IMR-90 (cell line): ENCODE results near the gene ACSL1. TPM values are rescaled to one million over a fixed set of nuclear protein-coding genes. Genes with fewer than 3 reads are reported as not detected.
A peak's percentile ranks its signal among the peaks of the same experiment; 100 is the strongest.

Experiments
- ATAC-seq: fragments of 200-7000 bp; cut with Tn5 transposase; 2 replicates; pipeline ENCODE4 v1.9.1; 2020; ENCODE audit warnings: low read depth, mild to moderate bottlenecking, moderate library complexity
- BruUV-seq: library from RNA; stranded (reverse); fragments of 400-500 nt; replicated peaks from 2 replicates; lab custom pipeline; 2021; lab: Mats Ljungman, UMichigan
- CTCF ChIA-PET: fragments of 300-600 bp; formaldehyde crosslinking; extraction: SDS; loops from one replicate; lab custom pipeline; 2021; ENCODE audit warnings: antibody characterized with exemption; lab: Yijun Ruan, JAX
- POLR2A ChIA-PET: fragments of 300-600 bp; sonication (Branson Sonifier 250); formaldehyde crosslinking; loops from one replicate; lab custom pipeline; 2022; ENCODE audit warnings: antibody characterized with exemption; ENCODE audit not compliant: unreplicated experiment; lab: Charles Lee
- DNase-seq: peaks from one replicate; pipeline ENCODE4 v3.0.0; 2013
- H2AFZ ChIP-seq: replicated peaks from 2 replicates; pipeline ENCODE3; 2013; ENCODE audit warnings: low read length, mild to moderate bottlenecking; ENCODE audit not compliant: poor library complexity
- H2AK5ac ChIP-seq: 2 replicates; pipeline ENCODE4 v1.6.1; 2013; ENCODE audit warnings: low read depth, low read length, inconsistent platforms
- H2AK9ac ChIP-seq: replicated peaks from 2 replicates; pipeline ENCODE3; 2013; ENCODE audit warnings: mild to moderate bottlenecking, low read depth, low read length, moderate library complexity; ENCODE audit not compliant: poor library complexity
- H2BK120ac ChIP-seq: 2 replicates; pipeline ENCODE4 v1.6.1; 2013; ENCODE audit warnings: low read depth, low read length, inconsistent platforms
- H2BK15ac ChIP-seq: 3 replicates; pipeline ENCODE4 v1.6.1; 2013; ENCODE audit warnings: low read depth, low read length, inconsistent platforms
- H2BK20ac ChIP-seq: 2 replicates; pipeline ENCODE4 v1.6.1; 2013; ENCODE audit warnings: low read depth, mild to moderate bottlenecking, inconsistent platforms, low read length, moderate library complexity
- H2BK5ac ChIP-seq: 2 replicates; pipeline ENCODE4 v1.6.1; 2013; ENCODE audit warnings: mild to moderate bottlenecking, low read depth, low read length, inconsistent platforms; ENCODE audit not compliant: poor library complexity, severe bottlenecking
- H3K14ac ChIP-seq: replicated peaks from 2 replicates; pipeline ENCODE4 v1.6.1; 2013; ENCODE audit warnings: low read depth, low read length, inconsistent platforms
- H3K18ac ChIP-seq: 2 replicates; pipeline ENCODE4 v1.6.1; 2013; ENCODE audit warnings: low read depth, low read length, control low read depth
- H3K23ac ChIP-seq: 2 replicates; pipeline ENCODE4 v1.6.1; 2013; ENCODE audit warnings: low read depth, low read length, inconsistent platforms
- H3K27ac ChIP-seq: 2 replicates; pipeline ENCODE4 v1.5.1; 2013; ENCODE audit warnings: mild to moderate bottlenecking, control low read depth, low read length; ENCODE audit not compliant: insufficient read depth
- H3K27me3 ChIP-seq: 2 replicates; pipeline ENCODE4 v1.6.1; 2013; ENCODE audit warnings: low read length; ENCODE audit not compliant: control insufficient read depth, insufficient read depth
- H3K36me3 ChIP-seq: 2 replicates; pipeline ENCODE4 v1.6.1; 2013; ENCODE audit warnings: low read length, mixed read lengths; ENCODE audit not compliant: control insufficient read depth, insufficient read depth
- H3K4ac ChIP-seq: 2 replicates; pipeline ENCODE4 v1.6.1; 2013; ENCODE audit warnings: low read depth, low read length, inconsistent platforms
- H3K4me1 ChIP-seq: 2 replicates; pipeline ENCODE4 v1.6.1; 2013; ENCODE audit warnings: low read length, mixed read lengths; ENCODE audit not compliant: control insufficient read depth, insufficient read depth
- H3K4me2 ChIP-seq: 2 replicates; pipeline ENCODE4 v1.6.1; 2013; ENCODE audit warnings: low read depth, mild to moderate bottlenecking, control low read depth, low read length, moderate library complexity
- H3K4me3 ChIP-seq: 2 replicates; pipeline ENCODE4 v1.5.1; 2013; ENCODE audit warnings: low read depth, mild to moderate bottlenecking, control low read depth, low read length, moderate library complexity; ENCODE audit not compliant: insufficient read depth
- H3K56ac ChIP-seq: 2 replicates; pipeline ENCODE4 v1.6.1; 2013; ENCODE audit warnings: low read length, inconsistent platforms; ENCODE audit not compliant: insufficient read depth; ENCODE audit errors: extremely low read depth
- H3K79me1 ChIP-seq, 2 experiments: 2 replicates each; pipeline ENCODE4 v1.6.1; 2013; ENCODE audit warnings: low read length in 2 of 2, inconsistent platforms in 1 of 2, low read depth in 1 of 2
- H3K9ac ChIP-seq: 2 replicates; pipeline ENCODE4 v1.6.1; 2013; ENCODE audit warnings: low read depth, low read length, control low read depth
- H3K9me1 ChIP-seq: 2 replicates; pipeline ENCODE4 v1.6.1; 2013; ENCODE audit warnings: low read length, inconsistent platforms; ENCODE audit not compliant: insufficient read depth
- H3K9me3 ChIP-seq: 2 replicates; pipeline ENCODE4 v1.6.1; 2013; ENCODE audit warnings: low read length; ENCODE audit not compliant: control insufficient read depth, insufficient read depth
- H4K20me1 ChIP-seq: 2 replicates; pipeline ENCODE4 v1.6.1; 2013; ENCODE audit warnings: low read length, inconsistent platforms; ENCODE audit not compliant: insufficient read depth
- H4K5ac ChIP-seq: 2 replicates; pipeline ENCODE4 v1.6.1; 2013; ENCODE audit warnings: mild to moderate bottlenecking, low read depth, low read length, control low read depth
- H4K8ac ChIP-seq, 2 experiments: 2 replicates each; pipeline ENCODE4 v1.6.1; 2013; ENCODE audit warnings: low read depth in 2 of 2, low read length in 2 of 2, control low read depth in 1 of 2, inconsistent platforms in 1 of 2
- H4K91ac ChIP-seq: 2 replicates; pipeline ENCODE4 v1.6.1; 2013; ENCODE audit warnings: low read depth, low read length, inconsistent platforms; ENCODE audit not compliant: insufficient read depth
- BHLHE40 ChIP-seq: fragments of 150-350 bp; IDR thresholded peaks from 2 replicates; pipeline ENCODE4 v1.6.1; 2016; ENCODE audit warnings: mild to moderate bottlenecking, low read depth, low read length
- CEBPB ChIP-seq: IDR thresholded peaks from 2 replicates; pipeline ENCODE4 v1.6.1; 2012; ENCODE audit warnings: low read depth, low read length, improper control_type of control experiment
- FOS ChIP-seq: fragments of 150-350 bp; IDR thresholded peaks from 2 replicates; pipeline ENCODE4 v1.6.1; 2016; ENCODE audit warnings: low read depth, low read length
- MAFK ChIP-seq: IDR thresholded peaks from 2 replicates; pipeline ENCODE4 v1.6.1; 2012; ENCODE audit warnings: low read depth, low read length, improper control_type of control experiment
- MAZ ChIP-seq: IDR thresholded peaks from 2 replicates; pipeline ENCODE4 v1.6.1; 2012; ENCODE audit warnings: low read depth, mild to moderate bottlenecking, low read length, improper control_type of control experiment, moderate library complexity, borderline replicate concordance
- MXI1 ChIP-seq: IDR thresholded peaks from 2 replicates; pipeline ENCODE4 v1.6.1; 2012; ENCODE audit warnings: low read depth, mild to moderate bottlenecking, low read length, moderate library complexity, borderline replicate concordance
- NFE2L2 ChIP-seq: fragments of 150-350 bp; IDR thresholded peaks from 2 replicates; pipeline ENCODE4 v1.6.1; 2016; ENCODE audit warnings: low read depth, mild to moderate bottlenecking, low read length
- POLR2A ChIP-seq: IDR thresholded peaks from 2 replicates; pipeline ENCODE4 v1.6.1; 2012; ENCODE audit warnings: mild to moderate bottlenecking, low read depth, low read length
- RAD21 ChIP-seq: IDR thresholded peaks from 2 replicates; pipeline ENCODE4 v1.6.1; 2012; ENCODE audit warnings: low read length, improper control_type of control experiment
- RCOR1 ChIP-seq: IDR thresholded peaks from 2 replicates; pipeline ENCODE4 v1.6.1; 2012; ENCODE audit warnings: mild to moderate bottlenecking, low read length, improper control_type of control experiment; ENCODE audit not compliant: insufficient replicate concordance
- RFX5 ChIP-seq: IDR thresholded peaks from 2 replicates; pipeline ENCODE4 v1.8.0; 2012; ENCODE audit warnings: low read depth, mild to moderate bottlenecking, low read length, moderate library complexity
- SMC3 ChIP-seq: fragments of 150-350 bp; IDR thresholded peaks from 2 replicates; pipeline ENCODE4 v1.6.1; 2016; ENCODE audit warnings: low read depth, mild to moderate bottlenecking, antibody characterized with exemption, low read length, moderate library complexity
- WGBS, 2 experiments: methylation state at CpG; one replicate each; pipeline versions ENCODE4 v1.1.5 to v1.1.7; 2013; ENCODE audit warnings: missing lambda C conversion rate in 2 of 2; ENCODE audit not compliant: insufficient read length in 1 of 2; ENCODE audit errors: extremely low coverage in 2 of 2; 5-methylcytosine and 5-hydroxymethylcytosine counted together
- dilution Hi-C: fragments of 300-500 bp; cut with HindIII; formaldehyde crosslinking; loops from one replicate; pipeline ENCODE4 v1.14.3; 2018; ENCODE audit warnings: low sequenced_read_pairs; ENCODE audit not compliant: unreplicated experiment
- in situ Hi-C: fragments of 300-500 bp; cut with MboI; formaldehyde crosslinking; loops from 3 replicates; pipeline ENCODE4 v1.14.3; 2019; ENCODE audit warnings: low sequenced_read_pairs, inconsistent platforms, mixed read lengths
- intact Hi-C: fragments of 100-400 bp; cut with micrococcal nuclease; formaldehyde crosslinking; loops from 2 replicates; pipeline ENCODE4 v1.10.0; 2022
- polyA plus RNA-seq, 3 experiments: library from polyadenylated mRNA; depleted of rRNA; stranded (reverse); fragments of >200 nt; gene quantifications; 2 replicates each; pipeline ENCODE4 v1.2.3, GENCODE V29; 2012; ENCODE audit warnings: low replicate concordance in 1 of 3
- total RNA-seq: library from RNA; depleted of rRNA; stranded (reverse); fragments of >200 nt; gene quantifications from 2 replicates; pipeline ENCODE4 v1.2.3, GENCODE V29; 2012
- TF ChIP-seq, protein P1 (sequence below): fragments of 150-350 bp; IDR thresholded peaks from 2 replicates; pipeline ENCODE4 v1.6.1; 2017; ENCODE audit warnings: mild to moderate bottlenecking, antibody characterized with exemption, low read length, low read depth
- TF ChIP-seq, protein P2 (sequence below): conservative IDR thresholded peaks from 2 replicates; pipeline ENCODE4 v1.5.1; 2012; ENCODE audit warnings: mild to moderate bottlenecking, low read depth, low read length, improper control_type of control experiment

The ACSL1 gene
- total and polyA plus RNA-seq, 2 of the 4 experiments (the other 2 are of a cell fraction): 14.4 to 26.0 TPM

DNA sequence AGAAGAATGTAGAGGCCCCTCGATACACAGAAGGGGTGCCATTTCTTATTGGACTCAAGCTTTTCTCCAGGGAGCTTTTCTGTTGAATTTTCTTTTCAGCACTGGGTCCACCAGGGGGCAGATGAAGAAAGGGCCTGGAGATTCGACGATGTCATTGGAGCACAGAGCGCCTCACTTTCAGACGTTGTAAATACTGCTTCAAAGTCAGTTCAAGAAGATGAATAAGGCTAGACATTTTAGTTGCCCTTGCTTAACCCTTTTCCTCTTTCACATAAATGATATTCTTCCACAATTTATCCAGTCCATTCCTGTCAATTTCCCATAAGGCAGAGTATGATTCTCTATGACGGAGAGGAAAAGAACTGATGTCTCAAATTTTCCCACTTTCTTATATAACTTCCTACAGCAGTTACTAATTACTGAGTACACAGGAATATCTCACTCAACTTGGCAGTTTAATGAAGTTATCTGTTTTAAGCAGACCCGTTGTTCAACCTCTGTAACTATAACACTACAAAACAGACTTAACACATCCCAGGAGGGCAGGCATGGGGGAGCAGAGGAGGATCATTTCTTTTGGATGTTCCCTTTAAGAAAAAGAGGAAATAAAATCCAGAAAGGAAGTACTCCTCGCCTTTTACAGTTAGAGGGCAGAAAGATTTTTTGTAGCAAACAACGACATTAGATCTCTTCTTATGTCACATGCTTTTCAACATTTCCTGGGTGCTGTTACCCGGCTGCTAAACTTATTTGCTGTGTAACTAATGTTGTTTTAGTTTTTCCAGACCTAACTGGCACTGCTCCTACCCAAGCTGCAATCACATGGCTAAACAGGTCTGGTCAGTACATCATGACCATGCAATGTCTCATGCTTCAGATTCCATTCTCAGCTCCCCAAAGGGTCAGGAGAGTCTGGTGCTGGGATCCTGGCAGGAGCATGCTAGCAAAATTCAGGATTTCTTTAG is 79.7 kb downstream of the ACSL1 start:
- DNase-seq: peak; percentile 82
- no peak overlapping the region; a peak in 1 of 4 replicates for H4K8ac ChIP-seq
- TF ChIP-seq MAFK (no peak), SMC3 (peak; percentile 91), NFE2L2 (peak; percentile 24; the same call in 1 of the 2 replicates), MAZ (no peak), BHLHE40 (peak; percentile 44; the same call in 1 of the 2 replicates), RFX5 (no peak), MXI1 (peak; percentile 51; the same call in 1 of the 2 replicates), RCOR1 (no peak), POLR2A (no peak), FOS (no peak), CEBPB (peak; percentile 34; the same call in 1 of the 2 replicates), RAD21 (peak; percentile 79)
- TF ChIP-seq, protein P1, sequence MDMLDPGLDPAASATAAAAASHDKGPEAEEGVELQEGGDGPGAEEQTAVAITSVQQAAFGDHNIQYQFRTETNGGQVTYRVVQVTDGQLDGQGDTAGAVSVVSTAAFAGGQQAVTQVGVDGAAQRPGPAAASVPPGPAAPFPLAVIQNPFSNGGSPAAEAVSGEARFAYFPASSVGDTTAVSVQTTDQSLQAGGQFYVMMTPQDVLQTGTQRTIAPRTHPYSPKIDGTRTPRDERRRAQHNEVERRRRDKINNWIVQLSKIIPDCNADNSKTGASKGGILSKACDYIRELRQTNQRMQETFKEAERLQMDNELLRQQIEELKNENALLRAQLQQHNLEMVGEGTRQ: peak; percentile 51; the same call in 1 of the 2 replicates
- TF ChIP-seq, protein P2, sequence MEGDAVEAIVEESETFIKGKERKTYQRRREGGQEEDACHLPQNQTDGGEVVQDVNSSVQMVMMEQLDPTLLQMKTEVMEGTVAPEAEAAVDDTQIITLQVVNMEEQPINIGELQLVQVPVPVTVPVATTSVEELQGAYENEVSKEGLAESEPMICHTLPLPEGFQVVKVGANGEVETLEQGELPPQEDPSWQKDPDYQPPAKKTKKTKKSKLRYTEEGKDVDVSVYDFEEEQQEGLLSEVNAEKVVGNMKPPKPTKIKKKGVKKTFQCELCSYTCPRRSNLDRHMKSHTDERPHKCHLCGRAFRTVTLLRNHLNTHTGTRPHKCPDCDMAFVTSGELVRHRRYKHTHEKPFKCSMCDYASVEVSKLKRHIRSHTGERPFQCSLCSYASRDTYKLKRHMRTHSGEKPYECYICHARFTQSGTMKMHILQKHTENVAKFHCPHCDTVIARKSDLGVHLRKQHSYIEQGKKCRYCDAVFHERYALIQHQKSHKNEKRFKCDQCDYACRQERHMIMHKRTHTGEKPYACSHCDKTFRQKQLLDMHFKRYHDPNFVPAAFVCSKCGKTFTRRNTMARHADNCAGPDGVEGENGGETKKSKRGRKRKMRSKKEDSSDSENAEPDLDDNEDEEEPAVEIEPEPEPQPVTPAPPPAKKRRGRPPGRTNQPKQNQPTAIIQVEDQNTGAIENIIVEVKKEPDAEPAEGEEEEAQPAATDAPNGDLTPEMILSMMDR: peak; percentile 79

More for the DNA sequence above, 79.7 kb downstream of the ACSL1 start:
- in situ Hi-C loops: loop anchor here (10.0 kb wide), 1 partner anchor 259 kb away; no protein-coding TSS in a partner anchor
- Histone ChIP-seq H3K4me3 (no peak overlapping the region), H3K4me2 (peak overlapping the region; percentile 74), H2BK5ac (no peak overlapping the region), H3K27me3 (no peaks in the 10 kb centered on the region; the same call in 1 of the 2 replicates), H3K79me1 (no peaks in the 10 kb centered on the region), H3K23ac (no peak overlapping the region), H2BK120ac (no peak overlapping the region; the same call in 1 of the 2 replicates), H2AK5ac (no peak overlapping the region), H3K36me3 (no peaks in the 10 kb centered on the region), H2BK15ac (no peak overlapping the region), H2BK20ac (no peak overlapping the region; the same call in 1 of the 2 replicates), H3K27ac (no peak overlapping the region), H2AFZ (peak overlapping the region; percentile 34), H3K9me1 (no peaks in the 10 kb centered on the region), H3K4ac (no peak overlapping the region), H4K5ac (no peak overlapping the region), H3K9ac (no peak overlapping the region), H4K20me1 (no peaks in the 10 kb centered on the region), H3K14ac (no peak overlapping the region), H2AK9ac (no peak overlapping the region), H3K9me3 (no peaks in the 10 kb centered on the region), H4K91ac (no peak overlapping the region), H3K4me1 (peaks cover 4% of the 10 kb centered on the region; the same call in 1 of the 2 replicates), H3K18ac (no peak overlapping the region), H3K56ac (no peak overlapping the region)
- no TSS peak for BruUV-seq
- WGBS, 2 experiments: no CpG with 5 or more reads among the region's 10 CpGs
- dilution Hi-C loops: no loop called here
- ATAC-seq: peak; percentile 87
- POLR2A ChIA-PET: interaction anchor here (0.5 kb wide), 1 partner anchor 451 kb away, joined by 3 read pairs; no protein-coding TSS in a partner anchor
- intact Hi-C loops: loop anchor here (1.0 to 5.0 kb wide), 6 partner anchors 81 to 389 kb away; partner anchors contain the start of genes ACSL1, CASP3 and PRIMPOL
- CTCF ChIA-PET: interaction anchor here (0.6 to 1.5 kb wide), 12 partner anchors 12 to 389 kb away, joined by 3 to 12 read pairs (median 3); partner anchors contain the start of gene CENPU
